BJ (cell line): ENCODE results near the gene ZNF184. TPM values are rescaled to one million over a fixed set of nuclear protein-coding genes. Genes with fewer than 3 reads are reported as not detected.

Source experiments
- CTCF ChIA-PET: fragments of 350-600 bp; formaldehyde crosslinking; extraction: SDS; loops from one replicate; lab custom pipeline; 2021; ENCODE audit warnings: antibody characterized with exemption, inconsistent platforms; lab: Yijun Ruan, JAX
- POLR2A ChIA-PET: fragments of 300-600 bp; sonication (Branson Sonifier 250); formaldehyde crosslinking; extraction: SDS; loops from one replicate; lab custom pipeline; 2021; ENCODE audit warnings: antibody characterized with exemption; lab: Charles Lee
- DNase-seq: peaks from one replicate; pipeline ENCODE4 v3.0.0-alpha.2; 2011; ENCODE audit warnings: low read depth
- H3K27me3 ChIP-seq: 2 replicates; pipeline ENCODE4 v1.6.0; 2011; ENCODE audit warnings: low read length; ENCODE audit not compliant: control insufficient read depth, insufficient read depth
- H3K36me3 ChIP-seq: 2 replicates; pipeline ENCODE4 v1.5.1; 2011; ENCODE audit warnings: low read length; ENCODE audit not compliant: control insufficient read depth, insufficient read depth
- H3K4me3 ChIP-seq: 2 replicates; pipeline ENCODE4 v1.5.1; 2011; ENCODE audit warnings: low read depth, mild to moderate bottlenecking, control low read depth, low read length
- polyA plus RNA-seq: library from polyadenylated mRNA; depleted of rRNA; stranded (reverse); fragments of >200 nt; gene quantifications from 2 replicates; pipeline ENCODE4 v1.2.3, GENCODE V29; 2011
- TF ChIP-seq, protein P1 (sequence below): IDR thresholded peaks from 2 replicates; pipeline ENCODE4 v1.5.1; 2011; ENCODE audit warnings: low read depth, mild to moderate bottlenecking, control low read depth, inconsistent platforms, low read length, moderate library complexity; ENCODE audit not compliant: insufficient read depth

The ZNF184 gene
- polyA plus RNA-seq, 1 experiment, result 1.8 TPM

DNA sequence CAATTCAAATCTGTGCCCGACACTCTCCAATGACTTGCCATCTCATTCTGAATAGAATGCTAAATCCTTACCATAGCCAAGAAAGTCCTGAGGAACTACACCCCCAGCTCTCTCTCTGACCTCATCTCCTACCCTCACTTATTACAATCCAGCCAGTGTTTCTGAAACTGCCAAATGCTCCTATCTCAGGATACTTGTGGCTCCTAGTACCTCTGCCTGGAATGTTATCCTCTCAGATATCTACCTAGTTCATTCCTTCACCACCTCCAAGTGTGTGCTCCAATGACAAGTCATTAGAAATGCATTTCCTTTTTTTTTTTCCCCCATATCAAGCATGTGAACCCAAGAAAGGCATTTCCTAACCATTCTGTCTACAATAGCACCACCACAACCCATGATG lies 24.4 kb downstream of the ZNF184 start:
- Histone ChIP-seq H3K27me3 (no peaks in the 10 kb centered on the region), H3K4me3 (no peak overlapping the region), H3K36me3 (peaks cover 9% of the 10 kb centered on the region; the same call in 1 of the 2 replicates)
- TF ChIP-seq, protein P1, sequence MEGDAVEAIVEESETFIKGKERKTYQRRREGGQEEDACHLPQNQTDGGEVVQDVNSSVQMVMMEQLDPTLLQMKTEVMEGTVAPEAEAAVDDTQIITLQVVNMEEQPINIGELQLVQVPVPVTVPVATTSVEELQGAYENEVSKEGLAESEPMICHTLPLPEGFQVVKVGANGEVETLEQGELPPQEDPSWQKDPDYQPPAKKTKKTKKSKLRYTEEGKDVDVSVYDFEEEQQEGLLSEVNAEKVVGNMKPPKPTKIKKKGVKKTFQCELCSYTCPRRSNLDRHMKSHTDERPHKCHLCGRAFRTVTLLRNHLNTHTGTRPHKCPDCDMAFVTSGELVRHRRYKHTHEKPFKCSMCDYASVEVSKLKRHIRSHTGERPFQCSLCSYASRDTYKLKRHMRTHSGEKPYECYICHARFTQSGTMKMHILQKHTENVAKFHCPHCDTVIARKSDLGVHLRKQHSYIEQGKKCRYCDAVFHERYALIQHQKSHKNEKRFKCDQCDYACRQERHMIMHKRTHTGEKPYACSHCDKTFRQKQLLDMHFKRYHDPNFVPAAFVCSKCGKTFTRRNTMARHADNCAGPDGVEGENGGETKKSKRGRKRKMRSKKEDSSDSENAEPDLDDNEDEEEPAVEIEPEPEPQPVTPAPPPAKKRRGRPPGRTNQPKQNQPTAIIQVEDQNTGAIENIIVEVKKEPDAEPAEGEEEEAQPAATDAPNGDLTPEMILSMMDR, result no peak
- DNase-seq, result no peak
- ChIA-PET POLR2A (no interaction called here), CTCF (no interaction called here)

- DNase-seq, result no peak
- ChIA-PET POLR2A (no interaction called here), CTCF (no interaction called here)
- no peak overlapping the region for H3K4me3 ChIP-seq
- TF ChIP-seq, protein P1, result no peak
- no peaks in the 10 kb centered on the region for H3K36me3 ChIP-seq
- no peaks in the 10 kb centered on the region for H3K27me3 ChIP-seq
Observed at GRCh38 chr6:27442932-27443331, 30.0 kb downstream of the ZNF184 start.

GRCh38 chr6:27441001-27441400 lies 31.9 kb downstream of the ZNF184 start:
- no peaks in the 10 kb centered on the region for H3K27me3 ChIP-seq
- TF ChIP-seq, protein P1, result no peak
- DNase-seq, result no peak
- CTCF ChIA-PET, result no interaction called here
- no peaks in the 10 kb centered on the region for H3K36me3 ChIP-seq
- POLR2A ChIA-PET, result no interaction called here
- no peak overlapping the region for H3K4me3 ChIP-seq

DNA sequence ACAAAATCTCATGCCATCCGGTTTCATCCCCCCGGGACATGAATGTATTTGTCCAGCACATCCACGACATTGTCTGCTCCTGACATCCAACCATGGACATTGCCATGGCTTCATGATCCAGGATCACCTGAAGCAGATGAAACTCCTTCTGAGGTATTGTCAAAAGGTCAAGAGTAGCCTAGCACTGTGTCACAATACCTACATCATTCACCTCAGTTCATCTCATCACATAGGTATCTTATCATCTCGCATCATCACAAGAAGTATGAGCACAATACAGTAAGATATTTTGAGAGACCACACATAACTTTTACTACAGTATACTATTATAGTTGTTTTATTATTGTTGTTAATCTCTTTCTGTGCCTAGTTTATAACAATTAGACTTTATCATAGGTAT lies 33.5 kb downstream of the ZNF184 start:
- DNase-seq, result no peak
- Histone ChIP-seq H3K36me3 (no peaks in the 10 kb centered on the region), H3K4me3 (no peak overlapping the region), H3K27me3 (no peaks in the 10 kb centered on the region)
- ChIA-PET CTCF (no interaction called here), POLR2A (no interaction called here)
- TF ChIP-seq, protein P1, result no peak

DNA sequence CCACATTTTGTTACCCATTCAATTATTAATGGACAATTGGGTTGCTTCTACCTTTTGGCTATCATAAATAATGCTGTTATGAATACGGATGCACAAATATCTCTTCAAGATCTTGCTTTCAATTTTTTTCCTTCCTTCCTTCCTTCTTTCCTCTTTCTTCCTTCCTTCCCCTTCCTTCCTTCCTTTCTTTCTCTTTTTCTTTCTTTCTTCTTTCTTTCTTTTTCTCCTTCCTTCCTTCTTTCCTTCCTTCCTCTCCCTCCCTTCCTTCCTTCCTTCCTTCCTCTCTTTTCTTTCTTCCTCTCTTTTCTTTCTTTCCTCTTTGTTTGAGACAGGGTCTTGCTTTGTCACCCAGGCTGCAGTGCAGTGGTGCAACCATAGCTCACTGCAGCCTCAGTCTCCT lies 39.2 kb downstream of the ZNF184 start:
- DNase-seq, result no peak
- ChIA-PET CTCF (no interaction called here), POLR2A (no interaction called here)
- Histone ChIP-seq H3K4me3 (no peak overlapping the region), H3K36me3 (no peaks in the 10 kb centered on the region), H3K27me3 (no peaks in the 10 kb centered on the region)
- TF ChIP-seq, protein P1, result no peak
